HPDE6-E6E7 (cell line): ENCODE measurements around the gene DVL3.
"Not testable (repeated sequence)": the region's sequence is repeated elsewhere in the genome, so short reads cannot be mapped to it uniquely, and the experiment has no call there.

Experiments used
- DNase-seq: peaks from one replicate; pipeline ENCODE4 v3.0.0; 2011; ENCODE audit warnings: missing footprints; ENCODE audit errors: extremely low spot score

Gene DVL3

GRCh38 chr3:184155644-184156521, 706 bp downstream of the DVL3 start:
- DNase-seq: no peak

- DNase-seq: no peak
Measured at GRCh38 chr3:184156522-184156955, 1.4 kb downstream of the DVL3 start.

- no peak for DNase-seq
Measured at GRCh38 chr3:184157206-184157605, 2.0 kb downstream of the DVL3 start.

- no peak for DNase-seq
Measured at GRCh38 chr3:184158404-184158803, 3.2 kb downstream of the DVL3 start.

- DNase-seq: no peak
Measured at GRCh38 chr3:184160456-184160855, 5.3 kb downstream of the DVL3 start.

- DNase-seq: not testable (repeated sequence)
Measured at GRCh38 chr3:184162571-184163070, 7.4 kb downstream of the DVL3 start.

- DNase-seq: no peak
Measured at GRCh38 chr3:184164648-184165330, 9.6 kb downstream of the DVL3 start.

DNA sequence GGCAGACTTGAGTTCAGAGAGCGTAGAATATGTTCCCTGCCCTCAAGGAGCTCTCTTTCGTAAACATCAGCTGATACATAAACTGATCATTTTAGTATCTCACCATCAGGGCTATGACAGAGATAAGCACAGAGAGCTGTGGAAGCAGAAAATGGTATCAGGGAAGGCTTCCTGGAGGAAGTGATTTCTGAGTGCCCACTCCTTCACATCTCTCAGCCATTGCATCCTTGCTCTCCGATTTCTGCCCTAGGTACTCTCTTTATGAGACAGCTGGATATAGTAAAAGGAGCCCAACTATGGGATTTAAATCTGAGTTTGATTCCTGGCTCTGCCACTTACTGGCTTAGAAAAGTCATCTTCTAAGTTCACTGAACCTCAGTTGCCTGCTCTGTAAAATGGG, 10.4 kb downstream of the DVL3 start:
- no peak for DNase-seq

DNA sequence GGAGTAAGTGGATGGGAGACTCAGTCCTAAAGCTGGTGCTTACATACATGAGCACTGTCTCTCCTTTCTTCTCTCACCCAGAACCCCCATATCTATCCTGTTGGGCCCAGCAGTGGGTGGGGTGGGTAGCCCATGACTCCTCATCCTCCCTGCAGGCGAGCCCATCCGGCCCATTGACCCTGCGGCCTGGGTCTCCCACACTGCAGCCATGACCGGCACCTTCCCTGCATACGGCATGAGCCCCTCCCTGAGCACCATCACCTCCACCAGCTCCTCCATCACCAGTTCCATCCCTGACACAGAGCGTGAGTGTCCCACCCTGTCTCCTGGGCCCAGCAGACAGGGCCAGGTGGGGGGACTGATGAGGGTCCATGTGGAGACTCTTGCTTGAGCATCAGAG, 11.5 kb downstream of the DVL3 start:
- DNase-seq: no peak

DNA sequence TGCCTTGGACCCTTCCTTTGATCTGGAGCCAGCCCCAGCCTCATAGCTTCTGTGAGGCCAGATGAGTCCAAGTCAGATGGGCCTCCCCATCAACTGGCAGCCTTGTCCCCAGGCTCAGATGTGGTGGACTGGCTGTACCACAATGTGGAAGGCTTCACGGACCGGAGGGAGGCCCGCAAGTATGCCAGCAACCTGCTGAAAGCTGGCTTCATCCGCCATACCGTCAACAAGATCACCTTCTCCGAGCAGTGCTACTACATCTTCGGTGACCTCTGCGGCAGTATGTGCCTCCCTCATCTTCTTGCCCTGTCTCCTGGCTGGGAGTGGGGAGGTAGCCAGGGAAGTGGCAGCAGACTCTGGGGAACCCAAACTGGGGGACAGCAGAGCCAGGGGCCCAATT, 12.6 kb downstream of the DVL3 start:
- DNase-seq: no peak

DNA sequence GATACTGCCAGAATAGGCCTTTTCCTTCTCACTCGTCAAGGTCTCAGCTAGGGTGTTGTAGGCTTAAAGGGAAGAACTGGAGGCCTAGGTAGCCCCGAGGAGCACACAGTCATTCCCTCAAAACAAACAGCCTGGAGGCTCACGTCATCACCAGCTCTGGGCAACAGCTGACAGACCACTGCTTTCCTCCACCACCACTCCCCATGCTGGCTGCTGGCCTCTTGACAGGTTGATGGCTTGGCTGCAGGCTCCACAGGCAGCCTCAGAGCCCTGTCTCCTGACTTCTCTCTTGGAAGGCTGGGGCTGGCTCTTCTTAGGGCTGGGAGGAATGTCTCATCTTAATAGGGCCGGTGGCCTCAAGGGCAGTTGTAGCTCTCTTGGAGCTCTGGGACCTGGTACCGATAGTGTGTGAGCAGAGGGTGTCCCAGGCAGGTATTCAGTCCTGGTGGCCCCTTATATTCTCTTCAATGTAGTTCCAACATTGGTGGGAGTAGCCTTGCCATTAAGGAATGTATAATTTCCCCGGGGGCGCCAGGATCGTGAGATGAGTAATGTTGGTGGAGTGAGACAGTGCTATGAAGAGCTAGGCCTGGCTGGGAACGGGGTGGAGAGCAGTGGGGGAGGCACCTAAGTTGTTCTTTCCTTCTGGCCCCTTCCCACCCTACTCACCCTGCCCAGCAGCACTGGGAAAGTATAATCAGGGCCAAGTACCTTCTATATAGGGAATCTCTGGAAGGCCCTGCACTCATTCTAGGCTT, 13.4 kb downstream of the DVL3 start:
- no peak for DNase-seq

- DNase-seq: no peak
Measured at GRCh38 chr3:184169896-184170875, 15.0 kb downstream of the DVL3 start.

GRCh38 chr3:184171562-184171961, 16.4 kb downstream of the DVL3 start:
- no peak for DNase-seq

- no peak for DNase-seq
Measured at GRCh38 chr3:184172681-184173373, 17.6 kb downstream of the DVL3 start.

- no peak for DNase-seq
Measured at GRCh38 chr3:184173374-184173722, 18.2 kb downstream of the DVL3 start.

- no peak for DNase-seq
Measured at GRCh38 chr3:184174284-184174645, 19.1 kb downstream of the DVL3 start.

GRCh38 chr3:184174646-184175492, 19.7 kb downstream of the DVL3 start, which contains the start of gene AP2M1:
AP2M1 (plus strand) TSS chr3:184174855; CDS start chr3:184176994, 2,139 bp downstream.
- peak; percentile 93 for DNase-seq

- DNase-seq: no peak
Measured at GRCh38 chr3:184175506-184175905, 20.3 kb downstream of the DVL3 start.

DNA sequence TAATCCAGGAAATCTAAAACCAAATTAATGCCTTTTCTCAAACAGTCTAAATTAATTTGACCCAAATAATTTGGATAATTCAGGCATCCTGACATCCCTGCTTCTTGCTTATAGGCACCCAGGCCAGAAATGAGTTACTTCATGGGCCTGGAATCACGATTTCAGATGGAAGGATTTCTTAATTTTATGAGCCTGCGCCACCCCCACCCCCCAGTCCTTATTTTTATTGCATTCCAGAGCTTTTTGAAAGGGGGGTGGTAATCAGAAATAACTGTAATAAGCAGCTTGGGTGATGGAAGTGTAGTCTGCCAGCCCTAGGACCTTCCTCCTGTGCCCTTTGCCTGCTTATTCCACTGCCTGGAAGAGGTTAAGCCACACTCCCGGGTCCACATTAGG, 20.8 kb downstream of the DVL3 start:
- no peak for DNase-seq
